Dendritic cell treated with granulocyte-macrophage colony-stimulating factor and Interleukin-4, amounts not matched to agents 40 ng/mL and 50 ng/mL, for 4 days (primary cell): ENCODE results near the gene MBOAT1.

ENCODE experiments used
- H3K27ac Mint-ChIP-seq: one replicate; pipeline ENCODE4 v1.8.0; 2022; ENCODE audit warnings: mild to moderate bottlenecking, mixed read lengths
- H3K27me3 Mint-ChIP-seq: one replicate; pipeline ENCODE4 v1.8.0; 2022; ENCODE audit warnings: mild to moderate bottlenecking, mixed read lengths
- H3K36me3 Mint-ChIP-seq: one replicate; pipeline ENCODE4 v1.8.0; 2022; ENCODE audit warnings: low read depth, mixed read lengths
- H3K4me1 Mint-ChIP-seq: one replicate; pipeline ENCODE4 v1.8.0; 2022; ENCODE audit warnings: low read depth, mixed read lengths
- H3K4me3 Mint-ChIP-seq: one replicate; pipeline ENCODE4 v1.8.0; 2022; ENCODE audit warnings: mild to moderate bottlenecking, moderate library complexity, mixed read lengths
- H3K9me3 Mint-ChIP-seq: one replicate; pipeline ENCODE4 v1.8.0; 2022; ENCODE audit warnings: mixed read lengths
- intact Hi-C: fragments of 100-400 bp; cut with micrococcal nuclease; formaldehyde crosslinking; loops from one replicate; pipeline ENCODE4 v1.15.0; 2022

MBOAT1 gene

GRCh38 chr6:20241102-20241501, 28.8 kb upstream of the MBOAT1 start:
- no peak overlapping the region for H3K4me3 Mint-ChIP-seq
- no peaks in the 10 kb centered on the region for H3K4me1 Mint-ChIP-seq
- H3K36me3 Mint-ChIP-seq, result no peaks in the 10 kb centered on the region
- H3K27me3 Mint-ChIP-seq, result no peaks in the 10 kb centered on the region
- H3K27ac Mint-ChIP-seq, result no peak overlapping the region
- H3K9me3 Mint-ChIP-seq, result no peaks in the 10 kb centered on the region
- intact Hi-C loops, result no loop called here

GRCh38 chr6:20238688-20239587, 26.7 kb upstream of the MBOAT1 start:
- no peaks in the 10 kb centered on the region for H3K36me3 Mint-ChIP-seq
- no peak overlapping the region for H3K4me3 Mint-ChIP-seq
- no peak overlapping the region for H3K27ac Mint-ChIP-seq
- H3K4me1 Mint-ChIP-seq, result no peaks in the 10 kb centered on the region
- no peaks in the 10 kb centered on the region for H3K27me3 Mint-ChIP-seq
- H3K9me3 Mint-ChIP-seq, result no peaks in the 10 kb centered on the region
- intact Hi-C loops, result no loop called here

DNA sequence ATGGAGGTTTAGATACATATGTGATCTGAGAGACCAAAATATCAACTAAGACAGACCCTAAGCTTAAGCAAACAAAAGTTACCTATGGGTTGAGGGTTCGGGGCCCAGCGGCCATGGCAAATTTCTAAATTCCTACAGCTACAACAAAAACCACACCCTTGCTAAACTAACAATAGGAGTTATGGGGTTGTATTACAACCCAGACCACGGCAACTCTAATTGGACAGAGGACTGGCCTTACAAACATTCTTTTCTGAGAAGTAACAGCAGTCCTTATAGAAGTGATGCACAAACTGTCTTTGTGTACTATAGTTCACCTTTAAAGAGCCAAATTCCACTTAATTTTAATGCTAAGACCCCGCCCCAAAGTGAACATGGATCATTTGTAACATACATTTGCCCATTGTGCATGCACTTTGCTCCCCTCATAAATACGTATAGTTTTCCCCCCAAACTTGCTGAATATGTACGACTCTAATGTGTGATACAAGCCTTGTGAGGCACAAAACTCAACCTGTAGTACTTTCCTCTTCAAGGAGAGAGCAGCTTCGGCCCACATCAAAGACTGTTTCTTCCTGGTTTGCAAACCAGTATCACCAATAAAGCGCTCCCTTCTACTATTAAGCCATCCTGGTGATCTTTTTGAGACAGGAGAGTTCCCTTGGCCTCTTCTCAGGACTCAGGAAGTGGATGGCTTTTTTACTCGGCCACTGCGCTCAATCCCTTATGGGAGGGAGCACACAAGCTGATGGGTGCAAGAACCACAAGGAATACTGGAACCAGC, 25.6 kb upstream of the MBOAT1 start:
- intact Hi-C loops, result no loop called here
- no peak overlapping the region for H3K27ac Mint-ChIP-seq
- H3K36me3 Mint-ChIP-seq, result no peaks in the 10 kb centered on the region
- H3K9me3 Mint-ChIP-seq, result no peaks in the 10 kb centered on the region
- H3K4me1 Mint-ChIP-seq, result no peaks in the 10 kb centered on the region
- H3K27me3 Mint-ChIP-seq, result no peaks in the 10 kb centered on the region
- no peak overlapping the region for H3K4me3 Mint-ChIP-seq

DNA sequence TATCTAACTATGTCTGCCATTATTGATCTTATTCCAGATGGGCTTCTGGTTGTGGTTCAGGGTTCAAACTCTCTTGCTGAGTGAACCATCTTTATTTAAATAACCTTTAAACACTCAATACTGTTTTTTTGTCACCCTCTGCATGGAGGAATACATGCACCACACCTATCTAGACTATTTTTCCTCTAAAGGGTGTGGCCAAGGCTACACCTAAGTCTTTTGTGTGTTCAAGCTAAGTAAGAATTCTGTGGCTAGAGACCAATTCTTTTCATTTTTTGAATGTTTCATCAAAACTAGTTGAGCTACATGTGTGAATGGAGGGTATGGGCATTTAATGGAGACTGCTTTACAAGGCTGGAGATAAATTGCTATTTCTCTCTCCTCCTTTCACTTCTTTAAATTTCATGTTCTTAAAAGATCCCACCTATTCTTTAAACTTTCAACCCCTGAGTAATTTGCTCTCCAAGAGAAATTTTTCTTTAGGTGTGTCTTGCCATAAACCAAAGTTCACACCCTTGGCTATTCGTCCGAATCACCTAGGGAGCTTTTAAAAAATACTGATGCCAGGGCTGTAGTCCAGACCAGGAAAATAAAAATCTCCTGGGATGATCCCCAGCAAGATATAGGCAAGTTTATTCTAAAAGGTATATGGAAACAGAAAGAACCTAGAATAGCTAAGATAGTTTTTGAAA, 24.8 kb upstream of the MBOAT1 start:
- Mint-ChIP-seq H3K27ac (no peak overlapping the region), H3K4me1 (no peaks in the 10 kb centered on the region)

GRCh38 chr6:20236344-20236743, 24.1 kb upstream of the MBOAT1 start:
- Mint-ChIP-seq H3K36me3 (no peaks in the 10 kb centered on the region), H3K27me3 (no peaks in the 10 kb centered on the region), H3K4me1 (no peaks in the 10 kb centered on the region), H3K9me3 (no peaks in the 10 kb centered on the region), H3K27ac (no peak overlapping the region), H3K4me3 (no peak overlapping the region)
- intact Hi-C loops, result no loop called here

More for the DNA sequence above, 24.8 kb upstream of the MBOAT1 start:
- H3K27me3 Mint-ChIP-seq, result no peaks in the 10 kb centered on the region
- H3K9me3 Mint-ChIP-seq, result no peaks in the 10 kb centered on the region
- intact Hi-C loops, result no loop called here
- H3K4me3 Mint-ChIP-seq, result no peak overlapping the region
- no peaks in the 10 kb centered on the region for H3K36me3 Mint-ChIP-seq

- no peaks in the 10 kb centered on the region for H3K27me3 Mint-ChIP-seq
- no peak overlapping the region for H3K4me3 Mint-ChIP-seq
- H3K9me3 Mint-ChIP-seq, result no peaks in the 10 kb centered on the region
- H3K4me1 Mint-ChIP-seq, result no peaks in the 10 kb centered on the region
- intact Hi-C loops, result no loop called here
- no peaks in the 10 kb centered on the region for H3K36me3 Mint-ChIP-seq
- no peak overlapping the region for H3K27ac Mint-ChIP-seq
These were observed 22.8 kb upstream of the MBOAT1 start for GRCh38 chr6:20235041-20235440.

DNA sequence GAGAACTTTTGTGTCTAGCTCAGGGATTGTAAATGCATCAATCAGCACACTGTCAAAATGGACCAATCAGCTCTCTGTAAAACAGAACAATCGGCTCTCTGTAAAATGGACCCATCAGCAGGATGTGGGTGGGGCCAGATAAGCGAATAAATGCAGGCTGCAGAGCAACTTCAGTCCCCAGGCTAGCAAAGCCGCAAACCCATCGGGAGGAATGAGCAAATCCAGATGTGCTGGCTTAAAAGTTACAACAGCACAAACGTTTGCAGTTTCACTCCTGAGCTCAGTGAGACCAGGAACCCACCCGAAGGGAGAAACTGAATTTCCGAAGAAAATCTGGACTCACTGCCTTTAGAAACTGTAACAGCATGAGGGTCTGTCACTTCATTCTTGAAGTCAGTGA, 21.9 kb upstream of the MBOAT1 start:
- intact Hi-C loops, result no loop called here
- Mint-ChIP-seq H3K27ac (no peak overlapping the region), H3K4me1 (no peaks in the 10 kb centered on the region), H3K27me3 (no peaks in the 10 kb centered on the region), H3K4me3 (no peak overlapping the region), H3K9me3 (no peaks in the 10 kb centered on the region), H3K36me3 (no peaks in the 10 kb centered on the region)

DNA sequence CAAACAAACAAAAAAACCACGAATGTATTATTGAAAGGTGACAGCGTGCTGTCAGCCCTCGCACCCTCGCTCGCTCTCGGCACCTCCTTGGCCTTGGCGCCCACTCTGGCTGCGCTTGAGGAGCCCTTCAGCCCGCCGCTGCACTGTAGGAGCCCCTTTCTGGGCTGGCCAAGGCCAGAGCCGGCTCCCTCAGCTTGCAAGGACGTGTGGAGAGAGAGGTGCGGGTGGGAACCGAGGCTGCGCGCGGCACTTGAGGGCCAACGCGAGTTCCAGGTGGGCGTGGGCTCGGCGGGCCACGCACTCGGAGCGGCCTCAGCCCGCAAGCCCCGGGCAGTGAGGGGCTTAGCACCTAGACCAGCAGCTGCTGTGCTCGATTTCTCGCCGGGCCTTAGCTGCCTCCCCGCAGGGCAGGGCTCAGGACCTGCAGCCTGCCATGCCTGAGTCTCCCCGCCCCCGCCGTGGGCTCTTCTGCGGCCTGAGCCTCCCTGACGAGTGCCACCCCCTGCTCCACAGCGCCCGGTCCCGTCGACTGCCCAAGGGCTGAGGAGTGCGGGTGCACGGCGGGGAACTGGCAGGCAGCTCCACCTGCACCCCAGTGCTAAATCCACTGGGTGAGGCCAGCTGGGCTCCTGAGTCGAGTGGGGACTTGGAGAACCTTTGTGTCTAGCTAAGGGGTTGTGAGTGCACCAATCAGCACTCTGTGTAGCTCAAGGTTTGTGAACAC, 20.9 kb upstream of the MBOAT1 start:
- intact Hi-C loops, result no loop called here
- no peak overlapping the region for H3K27ac Mint-ChIP-seq
- no peaks in the 10 kb centered on the region for H3K9me3 Mint-ChIP-seq
- H3K27me3 Mint-ChIP-seq, result no peaks in the 10 kb centered on the region
- H3K36me3 Mint-ChIP-seq, result no peaks in the 10 kb centered on the region
- no peaks in the 10 kb centered on the region for H3K4me1 Mint-ChIP-seq
- H3K4me3 Mint-ChIP-seq, result no peak overlapping the region

- Mint-ChIP-seq H3K4me1 (no peaks in the 10 kb centered on the region), H3K27me3 (no peaks in the 10 kb centered on the region), H3K36me3 (no peaks in the 10 kb centered on the region), H3K9me3 (no peaks in the 10 kb centered on the region), H3K4me3 (no peak overlapping the region), H3K27ac (no peak overlapping the region)
- intact Hi-C loops, result no loop called here
These were observed 19.9 kb upstream of the MBOAT1 start for GRCh38 chr6:20232188-20232587.

GRCh38 chr6:20230401-20231119, 18.3 kb upstream of the MBOAT1 start:
- H3K27me3 Mint-ChIP-seq, result no peaks in the 10 kb centered on the region
- no peak overlapping the region for H3K27ac Mint-ChIP-seq
- no peak overlapping the region for H3K4me3 Mint-ChIP-seq
- no peaks in the 10 kb centered on the region for H3K36me3 Mint-ChIP-seq
- no peaks in the 10 kb centered on the region for H3K9me3 Mint-ChIP-seq
- no peaks in the 10 kb centered on the region for H3K4me1 Mint-ChIP-seq
- intact Hi-C loops, result no loop called here

- H3K27me3 Mint-ChIP-seq, result no peaks in the 10 kb centered on the region
- intact Hi-C loops, result no loop called here
These were observed 17.6 kb upstream of the MBOAT1 start for GRCh38 chr6:20229881-20230280.

GRCh38 chr6:20227350-20227749, 15.1 kb upstream of the MBOAT1 start:
- H3K4me3 Mint-ChIP-seq, result no peak overlapping the region
- peaks cover 7% of the 10 kb centered on the region for H3K4me1 Mint-ChIP-seq
- no peaks in the 10 kb centered on the region for H3K27me3 Mint-ChIP-seq
- H3K27ac Mint-ChIP-seq, result no peak overlapping the region
- no peaks in the 10 kb centered on the region for H3K9me3 Mint-ChIP-seq
- intact Hi-C loops, result no loop called here
- H3K36me3 Mint-ChIP-seq, result no peaks in the 10 kb centered on the region

More at GRCh38 chr6:20229881-20230280, 17.6 kb upstream of the MBOAT1 start:
- H3K9me3 Mint-ChIP-seq, result no peaks in the 10 kb centered on the region
- H3K27ac Mint-ChIP-seq, result no peak overlapping the region
- H3K4me1 Mint-ChIP-seq, result no peaks in the 10 kb centered on the region
- no peak overlapping the region for H3K4me3 Mint-ChIP-seq
- no peaks in the 10 kb centered on the region for H3K36me3 Mint-ChIP-seq

DNA sequence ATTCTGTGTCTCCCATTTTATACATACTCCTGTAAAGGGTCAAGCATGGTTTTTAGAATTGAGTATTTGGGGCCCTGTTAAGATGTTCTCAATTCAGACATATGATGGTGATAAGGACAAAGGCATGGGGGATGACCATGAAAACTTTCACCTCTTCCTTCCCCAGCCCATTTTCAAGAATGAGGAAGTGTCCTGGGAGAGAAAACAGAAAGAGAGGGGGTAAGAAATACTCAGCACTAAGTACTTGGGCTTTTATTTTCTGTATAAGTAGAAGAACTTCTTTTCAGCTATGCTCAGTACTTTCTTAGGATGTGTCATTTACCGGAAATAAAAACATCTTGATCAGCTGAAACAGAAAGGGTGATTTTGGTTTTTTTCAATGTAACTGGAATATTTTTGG, 10.9 kb upstream of the MBOAT1 start:
- Mint-ChIP-seq H3K27ac (no peak overlapping the region), H3K4me3 (no peak overlapping the region), H3K27me3 (no peaks in the 10 kb centered on the region), H3K4me1 (peaks cover 13% of the 10 kb centered on the region), H3K9me3 (no peaks in the 10 kb centered on the region), H3K36me3 (no peaks in the 10 kb centered on the region)
- intact Hi-C loops, result no loop called here
